Left ventricle myocardium inferior (tissue), 1 donor: ENCODE measurements around the gene TWF2. TPM values are rescaled to one million over a fixed set of nuclear protein-coding genes. Genes with fewer than 3 reads are reported as not detected.

Experiments
- DNase-seq: peaks from one replicate; pipeline ENCODE4 v3.0.0-alpha.2; 2020
- H3K27ac ChIP-seq: fragments of 200-600 bp; replicated peaks from 2 replicates; pipeline ENCODE4 v1.8.0; 2021
- H3K27me3 ChIP-seq: fragments of 200-600 bp; 2 replicates; pipeline ENCODE4 v1.8.0; 2021; ENCODE audit warnings: low read depth
- H3K36me3 ChIP-seq: fragments of 200-600 bp; 2 replicates; pipeline ENCODE4 v1.8.0; 2021
- H3K4me1 ChIP-seq: fragments of 200-600 bp; 2 replicates; pipeline ENCODE4 v1.8.0; 2021
- H3K4me3 ChIP-seq: fragments of 200-600 bp; 2 replicates; pipeline ENCODE4 v1.8.0; 2021; ENCODE audit warnings: mild to moderate bottlenecking, moderate library complexity
- H3K9me3 ChIP-seq: fragments of 200-600 bp; replicated peaks from 2 replicates; pipeline ENCODE4 v1.8.0; 2021
- intact Hi-C: fragments of 100-400 bp; cut with micrococcal nuclease; formaldehyde crosslinking; loops from one replicate; pipeline ENCODE4 v1.11.0; 2022
- total RNA-seq: library from RNA; stranded (reverse); fragmentation: NEBNext Ultra II Directional; extraction: Animal tissue kit (Norgen Biotek cat#: 25700); gene quantifications from one replicate; pipeline ENCODE4 v1.2.1, GENCODE V29; 2021
- TF ChIP-seq, protein P1 (sequence below): fragments of 200-600 bp; IDR thresholded peaks from 2 replicates; pipeline ENCODE4 v1.8.0; 2021; ENCODE audit warnings: antibody characterized with exemption, mild to moderate bottlenecking, borderline replicate concordance
- donor health status: DM: no; HTN: yes; CAD: no; lungs with severe emphysema.

The TWF2 gene
- total RNA-seq, 1 donor from 2014 or later = 115 TPM

DNA sequence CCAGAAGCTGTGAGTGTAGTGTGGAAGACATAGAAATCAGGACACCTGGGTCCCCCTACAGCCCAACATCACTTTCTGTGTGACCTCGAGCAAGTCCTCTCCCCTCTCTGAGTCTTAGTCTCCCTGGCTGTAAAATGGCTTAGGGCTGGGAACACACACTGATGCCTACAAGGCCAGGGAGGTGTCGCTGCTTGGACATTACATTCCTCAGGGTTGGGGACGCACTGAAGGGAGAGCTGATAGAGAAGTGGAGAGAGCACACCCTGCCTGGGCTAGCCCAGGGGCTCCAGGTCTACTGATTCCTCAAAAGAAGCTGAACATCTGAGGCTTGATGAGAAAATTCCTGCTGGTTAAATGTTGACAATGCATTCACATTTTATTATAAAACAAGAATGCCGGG is 47.3 kb downstream of the TWF2 start:
- H3K27me3 ChIP-seq = no peaks in the 10 kb centered on the region
- H3K4me1 ChIP-seq = peaks cover 46% of the 10 kb centered on the region
- H3K4me3 ChIP-seq = no peak overlapping the region
- no peaks in the 10 kb centered on the region for H3K9me3 ChIP-seq
- H3K27ac ChIP-seq = no peak overlapping the region
- H3K36me3 ChIP-seq = no peaks in the 10 kb centered on the region
- intact Hi-C loops = no loop called here
- DNase-seq = no peak
- TF ChIP-seq, protein P1, sequence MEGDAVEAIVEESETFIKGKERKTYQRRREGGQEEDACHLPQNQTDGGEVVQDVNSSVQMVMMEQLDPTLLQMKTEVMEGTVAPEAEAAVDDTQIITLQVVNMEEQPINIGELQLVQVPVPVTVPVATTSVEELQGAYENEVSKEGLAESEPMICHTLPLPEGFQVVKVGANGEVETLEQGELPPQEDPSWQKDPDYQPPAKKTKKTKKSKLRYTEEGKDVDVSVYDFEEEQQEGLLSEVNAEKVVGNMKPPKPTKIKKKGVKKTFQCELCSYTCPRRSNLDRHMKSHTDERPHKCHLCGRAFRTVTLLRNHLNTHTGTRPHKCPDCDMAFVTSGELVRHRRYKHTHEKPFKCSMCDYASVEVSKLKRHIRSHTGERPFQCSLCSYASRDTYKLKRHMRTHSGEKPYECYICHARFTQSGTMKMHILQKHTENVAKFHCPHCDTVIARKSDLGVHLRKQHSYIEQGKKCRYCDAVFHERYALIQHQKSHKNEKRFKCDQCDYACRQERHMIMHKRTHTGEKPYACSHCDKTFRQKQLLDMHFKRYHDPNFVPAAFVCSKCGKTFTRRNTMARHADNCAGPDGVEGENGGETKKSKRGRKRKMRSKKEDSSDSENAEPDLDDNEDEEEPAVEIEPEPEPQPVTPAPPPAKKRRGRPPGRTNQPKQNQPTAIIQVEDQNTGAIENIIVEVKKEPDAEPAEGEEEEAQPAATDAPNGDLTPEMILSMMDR = no peak

DNA sequence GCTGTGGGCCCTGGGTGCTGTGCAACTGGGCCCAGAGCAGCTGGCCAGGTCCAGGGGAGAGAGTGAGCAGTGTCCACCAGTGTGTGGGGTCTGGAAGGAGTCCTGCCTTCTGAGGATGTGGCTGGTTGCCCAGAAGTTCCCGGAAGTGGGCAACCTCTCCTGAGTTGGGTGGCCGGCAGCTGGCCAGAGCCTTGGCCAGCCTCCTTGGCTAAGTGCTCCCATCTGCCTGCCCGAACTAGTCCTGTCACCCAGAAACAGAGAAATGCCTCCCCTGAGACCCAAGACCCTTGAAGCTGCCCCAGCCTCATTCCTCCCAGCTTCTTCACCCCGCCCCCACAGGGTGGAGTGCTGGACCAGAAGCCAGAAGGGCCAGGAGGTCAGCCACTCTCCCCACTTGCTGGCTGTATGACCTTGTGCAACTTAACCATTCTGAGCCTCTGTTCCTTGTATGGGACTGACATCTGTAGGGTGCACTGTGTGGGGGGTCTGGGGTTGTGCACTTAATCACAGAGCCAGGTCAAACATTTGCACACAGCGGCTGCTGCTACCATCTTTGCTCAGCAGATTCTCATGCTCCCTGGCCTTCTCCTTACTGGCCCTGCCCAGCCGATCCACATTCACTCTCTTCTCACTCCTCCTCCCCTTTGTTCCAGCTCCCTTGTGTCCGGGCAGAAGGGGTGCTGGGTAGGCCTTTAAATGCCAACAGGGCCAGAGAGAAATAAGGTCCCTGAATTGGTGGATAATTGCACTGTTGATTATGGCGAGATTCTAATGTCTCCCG is 48.5 kb downstream of the TWF2 start:
- H3K4me3 ChIP-seq = no peak overlapping the region
- no peaks in the 10 kb centered on the region for H3K36me3 ChIP-seq
- peak; percentile 34 for DNase-seq
- H3K27me3 ChIP-seq = no peaks in the 10 kb centered on the region
- intact Hi-C loops = no loop called here
- H3K9me3 ChIP-seq = no peaks in the 10 kb centered on the region
- H3K4me1 ChIP-seq = peaks cover 34% of the 10 kb centered on the region
- H3K27ac ChIP-seq = peak overlapping the region; percentile 32
- TF ChIP-seq, protein P1 = no peak

DNA sequence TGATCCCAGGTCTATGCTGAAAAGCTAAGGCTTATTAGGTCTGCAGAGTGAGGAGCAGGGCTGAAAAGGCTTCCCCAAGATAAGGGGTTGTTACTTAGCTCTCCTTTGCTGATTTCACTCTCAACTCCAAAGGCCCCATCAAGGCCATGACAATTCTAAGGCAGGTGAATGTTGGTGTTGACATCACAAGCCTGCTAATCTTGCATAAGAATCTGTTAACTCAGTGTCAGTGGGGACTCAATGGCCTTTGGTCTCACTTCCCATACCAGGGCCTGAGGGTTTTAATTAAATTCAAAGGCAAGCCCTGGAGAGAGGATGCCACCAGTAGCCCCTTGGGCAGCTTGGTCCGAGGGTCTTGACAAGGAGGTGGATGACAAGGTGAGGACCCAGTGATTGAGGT is 50.4 kb downstream of the TWF2 start:
- Histone ChIP-seq H3K4me1 (peaks cover 39% of the 10 kb centered on the region), H3K27me3 (no peaks in the 10 kb centered on the region), H3K36me3 (no peaks in the 10 kb centered on the region), H3K9me3 (no peaks in the 10 kb centered on the region), H3K4me3 (no peak overlapping the region), H3K27ac (no peak overlapping the region)
- TF ChIP-seq, protein P1 = no peak
- no peak for DNase-seq
- intact Hi-C loops = no loop called here

DNA sequence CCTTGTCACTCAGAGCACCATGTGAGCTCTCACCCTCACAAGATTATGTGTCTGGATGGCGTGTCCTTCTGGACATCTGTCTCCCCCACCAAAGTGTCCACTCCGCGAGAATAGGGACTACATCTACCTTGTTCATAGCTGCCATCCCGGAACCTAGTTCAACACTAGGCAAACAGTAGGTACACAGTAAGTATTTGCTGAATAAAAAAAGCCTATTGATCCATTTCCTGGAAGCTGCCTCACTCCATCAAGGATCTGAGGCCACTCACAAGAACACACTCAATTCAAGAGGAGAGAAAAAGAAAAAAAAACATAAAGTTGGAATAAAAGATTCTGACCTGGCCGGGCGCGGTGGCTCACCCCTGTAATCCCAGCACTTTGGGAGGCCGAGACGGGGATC is 52.2 kb downstream of the TWF2 start:
- no peak for DNase-seq
- Histone ChIP-seq H3K9me3 (no peaks in the 10 kb centered on the region), H3K4me1 (peaks cover 53% of the 10 kb centered on the region), H3K27me3 (no peaks in the 10 kb centered on the region), H3K27ac (no peak overlapping the region), H3K4me3 (no peak overlapping the region), H3K36me3 (no peaks in the 10 kb centered on the region)
- TF ChIP-seq, protein P1 = no peak
- intact Hi-C loops = no loop called here

DNA sequence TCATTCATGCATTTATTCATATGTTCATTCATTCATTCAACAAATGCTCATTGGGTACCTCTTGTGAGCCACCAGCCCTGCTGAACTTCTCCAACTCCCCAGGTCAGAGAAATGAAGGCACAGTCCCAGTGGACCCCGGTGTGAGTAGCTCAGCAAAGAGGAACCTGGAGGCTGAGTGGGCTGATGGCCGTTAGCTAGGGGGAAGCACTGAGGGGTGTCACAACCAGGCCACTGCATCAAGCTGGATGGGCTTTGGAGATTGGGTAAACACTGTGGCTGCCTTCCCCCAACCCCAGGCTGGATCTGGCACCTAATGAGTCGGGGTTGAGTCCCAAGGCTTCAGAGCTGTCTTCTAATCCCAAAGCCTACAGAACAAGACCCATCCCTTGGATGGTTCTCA is 53.1 kb downstream of the TWF2 start:
- TF ChIP-seq, protein P1 = no peak
- no peak overlapping the region for H3K4me3 ChIP-seq
- H3K36me3 ChIP-seq = no peaks in the 10 kb centered on the region
- H3K4me1 ChIP-seq = peaks cover 59% of the 10 kb centered on the region
- no peaks in the 10 kb centered on the region for H3K27me3 ChIP-seq
- intact Hi-C loops = no loop called here
- H3K9me3 ChIP-seq = no peaks in the 10 kb centered on the region
- H3K27ac ChIP-seq = no peak overlapping the region
- DNase-seq = no peak
